DMS153 (cell line): ENCODE measurements around the gene DNAAF3.
A peak's percentile ranks its signal among the peaks of the same experiment; 100 is the strongest.

ENCODE experiments used
- DNase-seq: peaks from one replicate; lab custom pipeline; 2025; lab: John Stamatoyannopoulos, UW

DNAAF3 gene

DNA sequence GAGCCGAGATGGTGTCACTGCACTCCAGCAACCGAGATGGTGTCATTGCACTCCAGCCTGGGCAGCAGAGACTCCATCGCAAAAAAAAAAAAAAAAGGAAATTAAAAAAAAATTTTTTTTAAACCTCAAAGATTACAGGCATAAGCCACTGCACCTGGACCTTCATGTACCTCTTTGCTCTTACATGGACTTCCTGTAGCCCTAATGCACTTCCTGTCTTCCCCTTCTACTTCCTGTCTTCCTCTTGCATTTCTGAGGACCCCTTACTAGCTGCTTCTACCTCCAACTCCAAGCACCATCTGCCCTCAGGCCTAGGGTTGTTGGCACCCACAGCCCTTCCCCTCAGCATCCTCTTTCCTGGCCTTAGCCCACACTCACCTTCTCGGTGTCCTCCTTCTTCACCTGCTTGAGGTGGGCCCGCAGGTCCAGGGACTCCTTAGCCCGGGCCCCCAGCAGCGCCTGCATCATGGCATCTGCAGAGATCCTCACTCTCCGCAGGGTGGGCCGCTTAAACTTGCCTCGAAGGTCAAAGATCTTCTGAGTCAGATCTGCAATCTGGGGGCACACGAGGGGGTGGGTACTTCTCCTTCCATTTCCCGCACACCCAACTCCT lies 12.7 kb downstream of the DNAAF3 start:
- no peak for DNase-seq

- DNase-seq: no peak
Measured at GRCh38 chr19:55152017-55152416, 14.4 kb downstream of the DNAAF3 start.

DNA sequence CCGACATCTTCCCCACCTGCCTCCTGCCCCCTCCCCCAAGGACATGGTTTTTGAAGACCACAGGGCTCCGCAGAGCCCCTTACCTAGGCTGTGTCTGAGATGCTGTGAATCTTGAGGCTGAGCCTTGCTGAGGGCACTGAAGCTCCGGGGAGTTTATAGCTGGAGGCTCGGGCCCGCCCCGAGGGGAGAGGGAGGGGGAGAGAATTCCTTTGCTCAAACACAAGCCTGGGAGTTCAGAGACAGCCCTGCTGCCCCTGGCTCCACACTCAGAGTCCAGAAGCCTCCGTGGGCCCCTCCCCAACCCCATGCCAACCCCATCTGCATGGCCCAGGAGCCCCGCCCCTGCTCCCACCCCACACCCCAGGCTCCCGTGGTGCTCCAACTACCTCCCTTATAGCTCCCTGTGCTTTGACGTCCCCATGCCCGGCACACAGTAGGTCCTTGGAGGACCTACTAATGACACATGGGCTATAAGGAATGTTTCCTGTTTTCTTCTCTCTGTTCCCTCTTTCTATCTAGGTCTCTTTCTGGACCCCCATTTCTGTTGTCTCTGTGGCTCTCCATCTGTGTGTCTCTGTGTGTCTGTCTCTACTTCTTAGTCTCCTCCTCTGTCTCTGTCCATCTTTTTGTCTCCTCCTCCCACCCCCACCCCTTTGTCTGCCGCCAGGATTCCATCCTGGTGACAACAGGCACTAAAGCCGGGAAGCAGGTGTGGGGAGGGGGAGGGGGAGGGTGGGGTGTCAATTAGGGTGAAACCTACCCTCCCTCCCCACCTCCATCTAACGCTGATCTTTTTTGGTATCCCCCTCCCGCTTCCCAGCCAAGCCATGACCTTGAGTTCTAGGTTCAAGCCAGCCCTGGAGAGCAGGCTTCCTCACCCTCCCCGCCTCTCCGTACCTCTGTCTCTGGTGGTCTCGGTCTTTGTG lies 17.1 kb downstream of the DNAAF3 start, which contains the start of gene TNNT1:
Gene TNNT1 (minus strand): TSS at position 129 of the 926 bp plus-strand sequence. CDS start 2,049 bp downstream, outside the sequence.
- no peak for DNase-seq

DNA sequence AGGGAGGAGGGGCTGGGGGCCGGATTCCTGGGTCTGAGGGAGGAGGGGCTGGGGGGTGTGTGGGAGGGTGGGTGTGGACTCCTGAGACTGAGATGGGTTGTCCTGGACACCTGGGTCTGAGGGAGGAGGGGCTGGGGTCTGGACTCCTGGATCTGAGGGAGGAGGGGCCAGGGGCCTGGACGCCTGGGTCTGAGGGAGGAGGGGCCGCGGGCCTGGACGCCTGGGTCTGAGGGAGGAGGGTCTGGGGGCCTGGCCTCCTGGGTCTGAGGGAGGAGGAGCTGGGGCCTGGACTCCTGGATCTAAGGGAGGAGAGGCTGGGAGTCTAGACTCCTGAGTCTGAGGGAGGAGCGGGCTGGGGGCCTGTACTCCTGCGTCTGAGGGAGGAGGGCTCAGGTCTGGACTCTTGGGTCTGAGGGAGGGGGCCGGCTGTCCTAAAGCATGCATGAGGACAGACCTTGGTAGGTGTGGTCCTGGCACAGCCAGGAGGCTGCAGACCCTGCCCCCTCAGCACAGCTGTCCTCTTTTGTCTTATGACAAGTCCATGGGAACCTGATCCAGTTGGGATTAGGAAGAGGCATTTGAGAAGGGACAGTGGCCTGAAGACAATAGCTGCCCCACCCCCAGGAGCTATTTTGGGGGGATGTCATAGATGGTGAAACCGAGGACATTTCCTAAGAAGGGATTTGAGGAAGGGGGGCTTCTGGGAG lies 18.7 kb downstream of the DNAAF3 start:
- DNase-seq: peak; percentile 4

- DNase-seq: peak; percentile 86
Measured at GRCh38 chr19:55146705-55147273, 19.6 kb downstream of the DNAAF3 start.

GRCh38 chr19:55146078-55146704 lies 20.2 kb downstream of the DNAAF3 start:
- DNase-seq: peak; percentile 65

GRCh38 chr19:55145232-55145631 lies 21.2 kb downstream of the DNAAF3 start:
- DNase-seq: no peak

DNA sequence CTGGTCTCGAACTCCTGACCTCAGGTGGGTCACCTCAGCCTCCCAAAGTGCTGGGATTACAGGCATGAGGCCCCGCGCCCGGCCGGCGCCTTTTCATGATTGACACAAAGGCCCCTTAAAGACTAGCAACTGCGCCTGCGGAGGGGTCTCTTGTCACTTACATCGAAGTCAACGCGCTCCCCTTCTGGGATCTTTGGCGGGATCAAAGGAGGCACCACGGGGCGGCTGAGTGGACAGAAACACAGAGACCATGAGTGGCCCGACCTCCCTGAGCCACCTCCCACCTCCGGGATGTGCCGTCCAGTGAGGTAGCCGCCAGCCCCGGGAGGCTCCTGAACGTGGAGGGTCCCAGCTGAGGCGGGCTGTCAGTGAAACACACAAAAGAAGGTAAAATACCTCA lies 24.7 kb downstream of the DNAAF3 start:
- DNase-seq: no peak

GRCh38 chr19:55137915-55138314 lies 28.5 kb downstream of the DNAAF3 start:
- DNase-seq: no peak

DNA sequence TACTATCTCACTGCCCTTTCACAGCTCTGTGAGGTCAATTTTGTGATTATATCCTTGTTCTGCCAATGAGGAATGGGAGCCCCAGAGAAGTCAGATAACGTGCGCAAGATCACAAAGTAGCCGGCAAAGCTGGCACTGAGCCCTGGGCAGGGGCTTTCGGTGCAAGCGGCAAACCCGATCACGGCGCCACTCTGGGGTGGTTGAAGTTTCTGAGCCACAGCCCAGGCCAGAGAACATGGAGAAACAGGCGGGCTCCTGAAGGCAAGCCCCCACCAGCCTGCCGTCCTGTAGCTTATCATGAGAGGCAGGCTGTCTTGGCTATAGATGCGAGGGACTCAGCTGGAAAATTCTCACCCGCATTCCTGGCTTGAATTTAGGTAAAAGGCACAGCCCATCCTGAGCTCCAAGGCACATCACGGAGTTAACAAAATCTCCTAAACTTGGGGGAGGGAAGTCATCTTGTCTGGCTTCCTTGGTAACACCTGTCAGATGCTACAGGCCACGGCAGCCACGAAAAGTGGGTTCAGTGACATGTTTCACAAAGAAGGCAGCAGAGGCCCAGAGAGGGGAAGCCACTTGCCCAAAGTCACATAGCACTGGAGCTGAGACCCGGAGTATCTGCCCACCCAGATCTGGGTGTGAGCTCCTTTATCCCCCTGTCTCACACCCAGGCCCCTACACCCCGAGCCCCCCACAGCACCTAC lies 29.9 kb downstream of the DNAAF3 start:
- no peak for DNase-seq

DNA sequence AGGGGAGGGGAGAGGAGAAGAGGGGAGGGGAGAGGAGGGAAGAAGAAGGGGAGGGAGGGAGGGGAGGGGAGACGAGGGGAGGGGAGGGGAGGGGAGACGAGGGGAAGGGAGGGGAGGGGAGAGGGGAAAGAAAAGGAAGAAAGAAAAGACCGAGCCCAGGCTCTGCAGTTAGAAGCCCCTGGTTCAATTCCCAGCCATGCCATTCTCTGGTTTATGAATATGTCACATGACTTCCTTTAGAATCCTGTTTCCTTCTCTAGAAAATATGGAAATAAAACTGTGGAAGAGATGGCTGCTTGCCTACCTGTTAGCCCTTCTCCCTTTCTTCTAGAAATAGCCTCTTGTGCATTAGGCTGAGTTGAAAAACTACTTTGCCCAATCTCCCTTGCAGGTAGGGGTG lies 31.7 kb downstream of the DNAAF3 start:
- DNase-seq: no peak

- DNase-seq: no peak
Measured at GRCh38 chr19:55133639-55134444, 32.6 kb downstream of the DNAAF3 start.

GRCh38 chr19:55132453-55133129 lies 33.8 kb downstream of the DNAAF3 start:
- DNase-seq: no peak

DNA sequence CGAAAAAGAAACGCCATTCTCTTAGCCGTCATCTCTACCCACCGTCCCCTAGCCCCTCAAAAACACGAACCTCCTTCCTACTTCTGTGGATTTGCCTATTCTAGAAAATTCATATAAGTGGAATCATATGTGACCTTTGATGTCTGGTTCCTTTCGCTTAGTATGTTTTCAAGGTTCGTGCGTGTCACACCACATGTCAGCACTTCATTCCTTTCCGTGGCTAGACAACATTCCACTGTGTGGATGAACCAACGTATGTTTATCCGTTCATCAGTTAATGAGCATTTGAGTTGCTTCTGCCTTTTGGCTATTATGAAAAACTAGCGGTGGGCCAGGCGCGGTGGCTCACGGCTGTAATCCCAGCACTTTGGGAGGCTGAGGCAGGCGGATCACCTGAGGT lies 35.0 kb downstream of the DNAAF3 start:
- DNase-seq: no peak

DNA sequence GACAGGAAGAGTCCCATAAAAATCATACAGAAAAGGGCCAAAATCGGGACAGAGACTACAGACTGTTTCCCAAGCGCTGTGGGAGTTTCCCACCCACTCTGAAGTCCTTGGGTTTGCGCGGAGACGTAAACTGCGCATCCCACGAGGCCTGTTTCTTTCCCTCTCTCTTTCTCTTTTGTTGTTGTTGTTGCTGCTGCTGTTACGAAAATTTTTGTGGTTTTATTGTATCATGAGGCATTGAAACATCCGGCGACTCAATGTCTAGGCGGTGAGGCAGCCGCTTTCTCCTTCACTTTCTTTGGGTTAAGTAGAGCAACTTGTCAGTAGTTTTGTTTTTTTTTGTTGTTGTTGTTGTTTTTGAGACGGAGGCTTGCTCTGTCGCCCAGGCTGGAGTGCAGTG lies 47.4 kb downstream of the DNAAF3 start:
- DNase-seq: no peak

GRCh38 chr19:55118401-55118991 lies 47.9 kb downstream of the DNAAF3 start:
- DNase-seq: peak; percentile 9

DNA sequence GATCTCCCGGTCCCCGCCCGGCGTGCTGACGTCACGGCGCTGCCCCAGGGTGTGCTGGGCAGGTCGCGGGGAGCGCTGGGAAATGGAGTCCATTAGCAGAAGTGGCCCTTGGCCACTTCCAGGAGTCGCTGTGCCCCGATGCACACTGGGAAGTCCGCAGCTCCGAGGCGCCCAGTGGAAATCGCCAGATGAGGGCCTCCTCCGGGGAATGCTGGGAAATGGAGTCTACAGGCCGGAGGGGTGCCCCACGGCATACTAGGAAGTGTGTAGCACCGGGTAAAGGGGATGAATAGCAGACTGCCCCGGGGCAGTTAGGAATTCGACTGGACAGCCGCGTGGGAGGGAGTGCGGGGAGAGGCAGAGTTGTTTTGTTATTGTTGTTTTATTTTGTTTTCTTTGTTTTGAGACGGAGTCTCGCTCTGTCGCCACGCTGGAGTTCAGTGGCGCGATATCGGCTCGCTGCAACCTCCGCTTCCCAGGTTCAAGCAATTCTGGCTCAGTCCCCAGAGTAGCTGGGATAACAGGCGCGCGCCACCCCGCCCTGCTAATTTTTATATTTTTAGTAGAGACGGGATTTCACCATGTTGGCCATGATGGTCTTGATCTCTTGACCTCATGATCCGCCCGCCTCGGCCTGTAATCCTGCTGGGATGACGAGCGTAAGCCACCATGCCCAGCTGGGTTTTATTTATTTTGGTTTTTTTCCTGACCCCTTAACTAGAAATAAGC lies 48.6 kb downstream of the DNAAF3 start:
- peak; percentile 97 for DNase-seq

DNA sequence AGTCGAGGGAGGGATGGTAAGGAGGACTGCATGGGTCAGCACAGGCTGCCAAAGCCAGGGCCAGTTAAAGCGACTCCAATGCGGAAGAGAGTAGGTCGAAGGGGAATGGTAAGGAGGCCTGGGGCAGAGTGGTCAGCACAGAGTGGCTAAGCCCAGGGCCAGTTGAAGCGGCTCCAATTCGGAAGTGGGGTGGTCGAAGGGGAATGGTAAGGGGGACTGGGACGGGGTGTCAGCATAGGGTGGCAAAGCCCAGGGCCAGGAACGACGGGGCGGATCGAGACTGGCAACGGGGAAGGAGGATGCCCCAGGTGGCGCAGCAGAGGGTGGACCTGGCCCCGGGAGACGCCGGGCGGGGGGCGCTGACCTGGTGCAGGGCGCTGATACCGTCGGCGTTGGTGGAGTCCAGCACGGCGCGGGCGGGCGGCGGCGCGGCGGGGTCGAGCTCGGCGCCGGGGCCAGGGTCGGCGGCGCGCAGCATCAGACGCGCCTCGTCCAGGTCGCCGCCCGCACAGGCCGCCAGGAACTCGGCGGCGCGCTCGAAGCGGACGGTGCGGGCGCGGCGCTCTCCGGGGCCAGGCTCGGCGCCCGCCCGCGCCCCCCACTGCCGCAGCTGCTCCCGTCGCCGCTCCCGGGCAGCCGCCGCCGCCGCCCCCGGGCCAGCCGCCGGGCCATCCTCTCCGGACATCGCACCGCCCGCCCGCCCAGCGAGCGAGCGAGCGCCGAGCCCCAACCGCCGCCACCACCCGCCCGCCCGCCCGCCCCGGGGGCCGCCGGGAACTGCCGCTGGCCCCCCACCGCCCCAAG lies 49.4 kb downstream of the DNAAF3 start, which contains the start of gene PPP1R12C:
Gene PPP1R12C (minus strand): TSS at position 779 of the 804 bp plus-strand sequence. CDS start 94 bp downstream, at position 685.
- DNase-seq: no peak
